ENCODE results near the gene LDLRAD2. TPM values are rescaled to one million over a fixed set of nuclear protein-coding genes. Genes with fewer than 3 reads are reported as not detected.

Gene LDLRAD2
- total and polyA plus RNA-seq, 2 of the 8 experiments (the other 6 are each of a cell fraction or from before 2014, with no cell fraction given), result 0.48 to 0.74 TPM

- H3K4me3 ChIP-seq (ENCODE audit: extremely low read depth in 1 of 4, insufficient read depth in 2 of 4, low read depth in 3 of 4, low read length in 4 of 4), result no peak overlapping the region
- H2BK12ac ChIP-seq (ENCODE audit: low read depth, low read length), result no peak overlapping the region
- no peak overlapping the region for H2BK120ac ChIP-seq (replicated peaks; ENCODE audit: low read depth, low read length)
- H2BK5ac ChIP-seq (ENCODE audit: low read depth, low read length), result no peak overlapping the region
- H3K79me1 ChIP-seq (ENCODE audit: low read depth, low read length), result no peaks in the 10 kb centered on the region; the same call in 1 of the 2 replicates
- H3K4me1 ChIP-seq (replicated peaks in 1 of 4; ENCODE audit: control insufficient read depth in 3 of 4, insufficient read depth in 4 of 4, low read length in 3 of 4), result peaks cover 7 to 13% (median 9%) of the 10 kb centered on the region in 4 experiments; a peak in 6 of 7 replicates
- WGBS, 2 experiments (ENCODE audit: extremely low coverage in 1 of 2, insufficient coverage in 1 of 2, insufficient read length in 1 of 2, insufficient replicate concordance in 2 of 2, low coverage in 1 of 2, low lambda C conversion rate in 2 of 2, missing lambda C conversion rate in 1 of 2), result 94% methylated on average over 19 of the region's 19 CpGs; no CpG with 5 or more reads in 1 of the 2 experiments
- no peak overlapping the region for H2BK20ac ChIP-seq (ENCODE audit: low read length)
- peaks cover 0 to 5% of the 10 kb centered on the region in 2 experiments for H4K20me1 ChIP-seq (replicated peaks in 1 of 2; ENCODE audit: control insufficient read depth in 1 of 2, insufficient read depth in 2 of 2, low read length in 2 of 2)
- DNase-seq (ENCODE audit: low read depth in 1 of 2, low spot score in 2 of 2) (no peak), FAIRE-seq (no peak)
- POLR2A ChIA-PET (ENCODE audit: partially characterized antibody), result interaction anchor here (1.0 kb wide), 1 partner anchor 9 kb away, joined by 3 read pairs; no protein-coding TSS in a partner anchor
- H2AFZ ChIP-seq (ENCODE audit: low read length), result no peak overlapping the region
- no peak overlapping the region for H4K5ac ChIP-seq (ENCODE audit: insufficient read length, low read depth, low read length)
- H3K23ac ChIP-seq (ENCODE audit: insufficient read length), result no peak overlapping the region
- H4K91ac ChIP-seq (replicated peaks; ENCODE audit: insufficient read length, low read length), result no peak overlapping the region
- H3K9me3 ChIP-seq (ENCODE audit: insufficient read depth in 2 of 2, low read depth in 1 of 2, low read length in 1 of 2), result no peaks in the 10 kb centered on the region
- peaks cover 12 to 54% (median 31%) of the 10 kb centered on the region in 4 experiments for H3K36me3 ChIP-seq (ENCODE audit: control insufficient read depth in 2 of 4, insufficient read depth in 4 of 4, low read length in 3 of 4)
- no peak overlapping the region for H3K56ac ChIP-seq (replicated peaks; ENCODE audit: insufficient read length, low read depth, low read length)
- no peaks in the 10 kb centered on the region for H3K27me3 ChIP-seq (replicated peaks in 1 of 4; ENCODE audit: control insufficient read depth in 3 of 4, extremely low read depth in 1 of 4, insufficient read depth in 3 of 4, low read length in 3 of 4)
- no peak overlapping the region for H4K8ac ChIP-seq (ENCODE audit: extremely low read depth, insufficient read depth, low read length)
- no peak overlapping the region for H3K18ac ChIP-seq (ENCODE audit: extremely low read depth, low read length)
- H3K4ac ChIP-seq (replicated peaks; ENCODE audit: insufficient read length, low read depth, low read length), result no peak overlapping the region
- H2AK5ac ChIP-seq (ENCODE audit: low read depth, low read length), result no peak overlapping the region
- CTCF ChIA-PET (ENCODE audit: partially characterized antibody), result no interaction called here
- H2BK15ac ChIP-seq (ENCODE audit: low read length), result no peak overlapping the region
- no peak overlapping the region for H3K14ac ChIP-seq (ENCODE audit: insufficient read length)
- no peak overlapping the region for H3K27ac ChIP-seq (ENCODE audit: low read depth, low read length)
- H3K4me2 ChIP-seq (ENCODE audit: insufficient read depth in 1 of 2, low read depth in 2 of 2, low read length in 2 of 2), result no peak overlapping the region
- no peak overlapping the region for H3K9ac ChIP-seq (replicated peaks in 1 of 4; ENCODE audit: extremely low read depth in 1 of 4, low read depth in 3 of 4, low read length in 3 of 4)
- no peaks in the 10 kb centered on the region for H3K79me2 ChIP-seq (ENCODE audit: control insufficient read depth in 1 of 2, insufficient read depth in 2 of 2, low read length in 2 of 2)
- no peaks in the 10 kb centered on the region for H3K23me2 ChIP-seq (ENCODE audit: low read depth, low read length)
- TF ChIP-seq CTBP2 (IDR thresholded peaks at IDR 0.05; ENCODE audit: borderline replicate concordance, insufficient read depth, insufficient read length, low read length), result no peak
- TF ChIP-seq SIRT6 (IDR thresholded peaks at IDR 0.05; ENCODE audit: low read length), result no peak
- no peak for TF ChIP-seq CHD2 (IDR thresholded peaks at IDR 0.05; ENCODE audit: low read length)
Measured at GRCh38 chr1:21861602-21862429, 49.8 kb downstream of the LDLRAD2 start.

Data from H1 (cell line).